ENCODE data around the gene MIDN.
"Not testable (repeated sequence)": the region's sequence is repeated elsewhere in the genome, so short reads cannot be mapped to it uniquely, and the experiment has no call there.

Gene MIDN

GRCh38 chr19:1248139-1248785 is at the start of gene MIDN:
Gene MIDN (plus strand): TSS chr19:1248583. CDS start chr19:1250297, 1,714 bp downstream.
- in situ Hi-C loops (cut with MboI; ENCODE audit: low sequenced_read_pairs): no loop called here

- in situ Hi-C loops (cut with MboI; ENCODE audit: low sequenced_read_pairs): no loop called here
Measured at GRCh38 chr19:1199531-1199930, 48.9 kb upstream of the MIDN start.

GRCh38 chr19:1200614-1201013 is 47.8 kb upstream of the MIDN start:
- in situ Hi-C loops (cut with MboI; ENCODE audit: low sequenced_read_pairs): not testable (repeated sequence)

GRCh38 chr19:1205114-1206099 is 43.0 kb upstream of the MIDN start, which contains the start of gene STK11:
Gene STK11 (plus strand): TSS chr19:1205778. CDS start chr19:1206914, 1,136 bp downstream.
- in situ Hi-C loops (cut with MboI; ENCODE audit: low sequenced_read_pairs): no loop called here

GRCh38 chr19:1206150-1206863 is 42.1 kb upstream of the MIDN start:
- in situ Hi-C loops (cut with MboI; ENCODE audit: low sequenced_read_pairs): no loop called here

- in situ Hi-C loops (cut with MboI; ENCODE audit: low sequenced_read_pairs): no loop called here
Measured at GRCh38 chr19:1206864-1207450, 41.4 kb upstream of the MIDN start.

- in situ Hi-C loops (cut with MboI; ENCODE audit: low sequenced_read_pairs): not testable (repeated sequence)
Measured at GRCh38 chr19:1208830-1209229, 39.6 kb upstream of the MIDN start.

- in situ Hi-C loops (cut with MboI; ENCODE audit: low sequenced_read_pairs): no loop called here
Measured at GRCh38 chr19:1210227-1210538, 38.2 kb upstream of the MIDN start.

GRCh38 chr19:1211494-1212234 is 36.7 kb upstream of the MIDN start:
- in situ Hi-C loops (cut with MboI; ENCODE audit: low sequenced_read_pairs): no loop called here

GRCh38 chr19:1213391-1214286 is 34.7 kb upstream of the MIDN start:
- in situ Hi-C loops (cut with MboI; ENCODE audit: low sequenced_read_pairs): no loop called here

- in situ Hi-C loops (cut with MboI; ENCODE audit: low sequenced_read_pairs): no loop called here
Measured at GRCh38 chr19:1214299-1214861, 34.0 kb upstream of the MIDN start.

- in situ Hi-C loops (cut with MboI; ENCODE audit: low sequenced_read_pairs): no loop called here
Measured at GRCh38 chr19:1214862-1215731, 33.3 kb upstream of the MIDN start.

GRCh38 chr19:1216756-1217155 is 31.6 kb upstream of the MIDN start:
- in situ Hi-C loops (cut with MboI; ENCODE audit: low sequenced_read_pairs): no loop called here

GRCh38 chr19:1217366-1217765 is 31.0 kb upstream of the MIDN start:
- in situ Hi-C loops (cut with MboI; ENCODE audit: low sequenced_read_pairs): no loop called here

GRCh38 chr19:1218751-1219567 is 29.4 kb upstream of the MIDN start:
- in situ Hi-C loops (cut with MboI; ENCODE audit: low sequenced_read_pairs): no loop called here

- in situ Hi-C loops (cut with MboI; ENCODE audit: low sequenced_read_pairs): no loop called here
Measured at GRCh38 chr19:1219786-1220476, 28.5 kb upstream of the MIDN start.

- in situ Hi-C loops (cut with MboI; ENCODE audit: low sequenced_read_pairs): no loop called here
Measured at GRCh38 chr19:1220477-1220930, 27.9 kb upstream of the MIDN start.

Data from HL-60/S4 treated with retinoic acid at 250 ng/mL for 4 days and 3 days (cell line).